H9 (cell line): ENCODE results near the gene PRPF8. TPM values are rescaled to one million over a fixed set of nuclear protein-coding genes. Genes with fewer than 3 reads are reported as not detected.

Experiments
- DNase-seq: peaks from one replicate; pipeline ENCODE4 v3.0.0-alpha.2; 2017
- H2AFZ ChIP-seq: one replicate; pipeline ENCODE4 v1.6.1; 2013; ENCODE audit warnings: mild to moderate bottlenecking, low read length, control low read depth, moderate library complexity
- H2AK5ac ChIP-seq: 2 replicates; pipeline ENCODE4 v1.6.1; 2013; ENCODE audit warnings: low read length, control low read depth, mixed read lengths; ENCODE audit not compliant: insufficient read length
- H2BK120ac ChIP-seq: one replicate; pipeline ENCODE4 v1.6.1; 2013; ENCODE audit warnings: low read depth, mild to moderate bottlenecking, low read length, control low read depth, inconsistent platforms; ENCODE audit not compliant: poor library complexity, severe bottlenecking
- H2BK12ac ChIP-seq: 2 replicates; pipeline ENCODE4 v1.6.1; 2013; ENCODE audit warnings: low read length, control low read depth, mixed read lengths, low read depth; ENCODE audit not compliant: insufficient read length
- H2BK15ac ChIP-seq: 2 replicates; pipeline ENCODE4 v1.6.1; 2013; ENCODE audit warnings: low read depth, low read length, control low read depth
- H2BK20ac ChIP-seq: one replicate; pipeline ENCODE4 v1.6.1; 2013; ENCODE audit warnings: low read depth, mild to moderate bottlenecking, low read length, control low read depth, inconsistent platforms; ENCODE audit not compliant: poor library complexity, severe bottlenecking
- H2BK5ac ChIP-seq: 2 replicates; pipeline ENCODE4 v1.6.1; 2013; ENCODE audit warnings: low read length, control low read depth, mixed read lengths; ENCODE audit not compliant: insufficient read length
- H3K14ac ChIP-seq: 2 replicates; pipeline ENCODE4 v1.6.1; 2013; ENCODE audit warnings: low read length, control low read depth; ENCODE audit not compliant: insufficient read depth
- H3K18ac ChIP-seq: 2 replicates; pipeline ENCODE4 v1.6.1; 2013; ENCODE audit warnings: low read depth, mild to moderate bottlenecking, mixed read lengths, low read length, control low read depth; ENCODE audit not compliant: insufficient read length
- H3K23ac ChIP-seq: 2 replicates; pipeline ENCODE4 v1.6.1; 2013; ENCODE audit warnings: low read length, control low read depth, mixed read lengths, low read depth; ENCODE audit not compliant: insufficient read length
- H3K23me2 ChIP-seq: 2 replicates; pipeline ENCODE4 v1.6.1; 2013; ENCODE audit warnings: low read depth, mild to moderate bottlenecking, mixed read lengths, low read length, control low read depth; ENCODE audit not compliant: insufficient read length, poor library complexity, severe bottlenecking
- H3K27ac ChIP-seq: 2 replicates; pipeline ENCODE4 v1.5.1; 2013; ENCODE audit warnings: low read length, control low read depth, mixed read lengths, low read depth; ENCODE audit not compliant: insufficient read length
- H3K27me3 ChIP-seq: 2 replicates; pipeline ENCODE4 v1.6.1; 2013; ENCODE audit warnings: low read length, control low read depth, inconsistent platforms; ENCODE audit not compliant: insufficient read depth
- H3K4ac ChIP-seq: 2 replicates; pipeline ENCODE4 v1.6.1; 2013; ENCODE audit warnings: low read depth, mild to moderate bottlenecking, control low read depth, inconsistent platforms, low read length, moderate library complexity
- H3K4me1 ChIP-seq: 2 replicates; pipeline ENCODE4 v1.6.1; 2013; ENCODE audit warnings: low read length, control low read depth, inconsistent platforms; ENCODE audit not compliant: insufficient read depth
- H3K4me2 ChIP-seq: 2 replicates; pipeline ENCODE4 v1.6.1; 2013; ENCODE audit warnings: low read length, control low read depth, mixed read lengths; ENCODE audit not compliant: insufficient read length, insufficient read depth
- H3K56ac ChIP-seq: 2 replicates; pipeline ENCODE4 v1.6.1; 2013; ENCODE audit warnings: low read depth, mild to moderate bottlenecking, mixed read lengths, low read length, control low read depth; ENCODE audit not compliant: insufficient read length
- H3K79me1 ChIP-seq: 2 replicates; pipeline ENCODE4 v1.6.1; 2013; ENCODE audit warnings: low read depth, mild to moderate bottlenecking, moderate library complexity, low read length, control low read depth, inconsistent platforms; ENCODE audit not compliant: insufficient read depth, poor library complexity, severe bottlenecking
- H3K79me2 ChIP-seq: 2 replicates; pipeline ENCODE4 v1.6.1; 2013; ENCODE audit warnings: low read length, control low read depth, inconsistent platforms; ENCODE audit not compliant: insufficient read depth
- H3K9ac ChIP-seq: 2 replicates; pipeline ENCODE4 v1.6.1; 2013; ENCODE audit warnings: low read length, control low read depth, mixed read lengths; ENCODE audit not compliant: insufficient read length; ENCODE audit errors: extremely low read depth
- H3K9me3 ChIP-seq: one replicate; pipeline ENCODE4 v1.6.1; 2013; ENCODE audit warnings: low read depth, low read length, inconsistent platforms; ENCODE audit not compliant: control insufficient read depth
- H3T11ph ChIP-seq: one replicate; pipeline ENCODE4 v1.6.1; 2013; ENCODE audit warnings: mild to moderate bottlenecking, low read length, control low read depth, inconsistent platforms
- H4K20me1 ChIP-seq: one replicate; pipeline ENCODE4 v1.6.1; 2013; ENCODE audit not compliant: control insufficient read depth, insufficient read length, insufficient read depth
- H4K5ac ChIP-seq: 2 replicates; pipeline ENCODE4 v1.6.1; 2013; ENCODE audit warnings: low read depth, mild to moderate bottlenecking, mixed read lengths, low read length, control low read depth; ENCODE audit not compliant: insufficient read length
- H4K8ac ChIP-seq: replicated peaks from 2 replicates; pipeline ENCODE4 v1.6.1; 2013; ENCODE audit warnings: low read length, control low read depth, mixed read lengths, low read depth; ENCODE audit not compliant: insufficient read length
- H4K91ac ChIP-seq: 2 replicates; pipeline ENCODE4 v1.6.1; 2013; ENCODE audit warnings: low read depth, mild to moderate bottlenecking, moderate library complexity, mixed read lengths, low read length, control low read depth; ENCODE audit not compliant: insufficient read length
- H3K27ac Mint-ChIP-seq, 3 experiments: 2 replicates in 2 of 3; 3 replicates in 1 of 3; pipeline ENCODE4 v1.8.0; 2020 to 2021; ENCODE audit warnings: mixed read lengths in 3 of 3, mild to moderate bottlenecking in 1 of 3, moderate library complexity in 1 of 3
- H3K27me3 Mint-ChIP-seq: 2 replicates; pipeline ENCODE4 v1.8.0; 2021; ENCODE audit warnings: low read depth, mild to moderate bottlenecking, moderate library complexity, mixed read lengths
- H3K36me3 Mint-ChIP-seq, 3 experiments: 2 replicates in 2 of 3; 3 replicates in 1 of 3; pipeline ENCODE4 v1.8.0; 2020 to 2021; ENCODE audit warnings: low read depth in 3 of 3, mixed read lengths in 3 of 3; ENCODE audit not compliant: insufficient read depth in 1 of 3
- H3K4me1 Mint-ChIP-seq, 2 experiments: 2 replicates each; pipeline ENCODE4 v1.8.0; 2020; ENCODE audit warnings: mixed read lengths in 2 of 2
- H3K4me3 Mint-ChIP-seq, 2 experiments: 2 replicates in 1 of 2; 3 replicates in 1 of 2; pipeline ENCODE4 v1.8.0; 2020 to 2021; ENCODE audit warnings: mild to moderate bottlenecking in 2 of 2, mixed read lengths in 2 of 2, moderate library complexity in 1 of 2
- H3K9me3 Mint-ChIP-seq, 2 experiments: 2 replicates in 1 of 2; 3 replicates in 1 of 2; pipeline ENCODE4 v1.8.0; 2020; ENCODE audit warnings: mild to moderate bottlenecking in 2 of 2, mixed read lengths in 2 of 2, moderate library complexity in 1 of 2
- CTCF ChIP-seq: fragments of 200-600 bp; sonication (generic); conservative IDR thresholded peaks from 3 replicates; pipeline ENCODE4 v1.8.0; 2021; ENCODE audit warnings: antibody characterized with exemption, mild to moderate bottlenecking
- WGBS: extraction: QIAGEN DNeasy Blood & Tissue Kit; methylation state at CpG from one replicate; pipeline ENCODE4 v1.1.7; 2013; ENCODE audit warnings: missing lambda C conversion rate, low lambda C conversion rate, mixed read lengths; ENCODE audit not compliant: insufficient read length; ENCODE audit errors: extremely low coverage; 5-methylcytosine and 5-hydroxymethylcytosine counted together
- total RNA-seq: library from RNA; stranded (reverse); gene quantifications from 2 replicates; pipeline ENCODE4 v1.2.1, GENCODE V29; 2021

PRPF8 gene
- total RNA-seq, 1 experiment from 2014 or later, result 408 TPM

- Mint-ChIP-seq H3K4me3 (no peak overlapping the region), H3K4me1 (peaks cover 11 to 25% of the 10 kb centered on the region in 2 experiments), H3K9me3 (no peaks in the 10 kb centered on the region), H3K27me3 (no peaks in the 10 kb centered on the region; the same call in 1 of the 2 replicates), H3K36me3 (no peaks in the 10 kb centered on the region; a peak in 1 of 7 replicates), H3K27ac (no peak overlapping the region; a peak in 1 of 7 replicates)
- H3K56ac ChIP-seq, result no peak overlapping the region
- H2BK120ac ChIP-seq, result no peak overlapping the region
- H2BK20ac ChIP-seq, result no peak overlapping the region
- no peak overlapping the region for H2AK5ac ChIP-seq
- no peaks in the 10 kb centered on the region for H4K20me1 ChIP-seq
- H3K14ac ChIP-seq, result no peak overlapping the region
- H3K27ac ChIP-seq, result no peak overlapping the region
- no peaks in the 10 kb centered on the region for H3K79me1 ChIP-seq
- H3K4ac ChIP-seq, result no peak overlapping the region
- no peaks in the 10 kb centered on the region for H3K23me2 ChIP-seq
- H2BK5ac ChIP-seq, result peak overlapping the region; percentile 42
- no peak overlapping the region for H2AFZ ChIP-seq
- no peak overlapping the region for H4K91ac ChIP-seq
- H3K18ac ChIP-seq, result no peak overlapping the region
- no peak overlapping the region for H3K23ac ChIP-seq
- H3K27me3 ChIP-seq, result no peaks in the 10 kb centered on the region
- no peak overlapping the region for H2BK12ac ChIP-seq
- H3K79me2 ChIP-seq, result no peaks in the 10 kb centered on the region
- H4K8ac ChIP-seq, result no peak overlapping the region
- no CpG with 5 or more reads among the region's 15 CpGs for WGBS
- H3K9ac ChIP-seq, result no peak overlapping the region
- no peaks in the 10 kb centered on the region for H3K9me3 ChIP-seq
- no peak overlapping the region for H2BK15ac ChIP-seq
- H3K4me2 ChIP-seq, result no peak overlapping the region
- DNase-seq, result no peak
- no peak overlapping the region for H3T11ph ChIP-seq
- no peaks in the 10 kb centered on the region for H3K4me1 ChIP-seq
- TF ChIP-seq CTCF, result no peak; the same call in 2 of the 3 replicates
- H4K5ac ChIP-seq, result no peak overlapping the region
Observed at GRCh38 chr17:1636732-1637285, 47.9 kb downstream of the PRPF8 start.
